ENCODE measurements around the gene KCNMB2.
"Not testable (repeated sequence)": the region's sequence is repeated elsewhere in the genome, so short reads cannot be mapped to it uniquely, and the experiment has no call there.

The KCNMB2 gene

GRCh38 chr3:178514401-178514800, 21.8 kb upstream of the KCNMB2 start:
- Histone ChIP-seq H2AFZ (ENCODE audit: low read depth, low read length) (no peak overlapping the region), H3K9me3 (ENCODE audit: insufficient read depth, low read length) (no peaks in the 10 kb centered on the region), H3K4me3 (ENCODE audit: low read length) (no peak overlapping the region), H4K20me1 (ENCODE audit: insufficient read depth, low read length) (no peaks in the 10 kb centered on the region), H3K4me1 (ENCODE audit: low read length) (peaks cover 16% of the 10 kb centered on the region), H3K79me2 (ENCODE audit: low read length) (no peaks in the 10 kb centered on the region), H3K36me3 (replicated peaks; ENCODE audit: low read depth, low read length) (no peaks in the 10 kb centered on the region), H3K27me3 (ENCODE audit: low read depth, low read length) (no peaks in the 10 kb centered on the region), H3K9ac (ENCODE audit: low read length) (no peak overlapping the region), H3K27ac (ENCODE audit: low read length) (no peak overlapping the region), H3K4me2 (ENCODE audit: low read length) (no peak overlapping the region)
- no peak for TF ChIP-seq CTCF (IDR thresholded peaks at IDR 0.05; ENCODE audit: low read depth, low read length)
- no peak for TF ChIP-seq EZH2phosphoT487 (IDR thresholded peaks at IDR 0.05; ENCODE audit: low read depth)

DNA sequence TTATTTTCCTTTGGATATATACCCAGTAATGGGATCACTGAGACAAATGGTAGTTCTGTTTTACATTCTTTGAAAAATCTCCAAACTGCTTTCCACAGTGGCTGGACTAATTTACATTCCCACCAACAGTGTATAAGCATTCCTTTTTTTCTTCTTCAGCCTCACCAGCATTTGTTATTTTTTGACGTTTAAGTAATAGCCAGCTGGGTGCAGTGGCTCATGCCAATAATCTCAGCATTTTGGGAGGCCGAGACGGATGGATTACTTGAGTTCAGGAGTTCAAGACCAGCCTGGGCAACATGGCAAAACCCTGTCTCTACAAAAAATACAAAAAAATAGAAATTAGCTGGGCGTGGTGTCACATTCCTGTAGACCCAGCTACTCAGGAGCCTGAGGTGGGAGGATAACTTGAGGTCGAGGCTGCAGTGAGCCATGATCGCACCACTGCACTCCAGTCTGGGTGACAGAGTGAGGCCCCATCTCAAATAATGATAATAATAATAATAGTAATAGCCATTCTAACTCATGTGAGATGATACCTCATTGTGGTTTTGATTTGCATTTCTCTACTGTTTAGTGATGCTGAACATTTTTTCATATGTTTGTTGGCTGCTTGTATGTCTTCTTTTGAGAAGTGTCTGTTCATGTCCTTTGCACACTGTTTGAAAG, 21.0 kb upstream of the KCNMB2 start:
- H3K9ac ChIP-seq (ENCODE audit: low read length); H3K79me2 ChIP-seq (ENCODE audit: low read length); H3K9me3 ChIP-seq (ENCODE audit: insufficient read depth, low read length); H3K27ac ChIP-seq (ENCODE audit: low read length); H3K4me2 ChIP-seq (ENCODE audit: low read length); H4K20me1 ChIP-seq (ENCODE audit: insufficient read depth, low read length); H3K36me3 ChIP-seq (replicated peaks; ENCODE audit: low read depth, low read length); H3K4me3 ChIP-seq (ENCODE audit: low read length); H3K27me3 ChIP-seq (ENCODE audit: low read depth, low read length); H2AFZ ChIP-seq (ENCODE audit: low read depth, low read length): not testable (repeated sequence)
- peaks cover 21% of the 10 kb centered on the region for H3K4me1 ChIP-seq (ENCODE audit: low read length)

DNA sequence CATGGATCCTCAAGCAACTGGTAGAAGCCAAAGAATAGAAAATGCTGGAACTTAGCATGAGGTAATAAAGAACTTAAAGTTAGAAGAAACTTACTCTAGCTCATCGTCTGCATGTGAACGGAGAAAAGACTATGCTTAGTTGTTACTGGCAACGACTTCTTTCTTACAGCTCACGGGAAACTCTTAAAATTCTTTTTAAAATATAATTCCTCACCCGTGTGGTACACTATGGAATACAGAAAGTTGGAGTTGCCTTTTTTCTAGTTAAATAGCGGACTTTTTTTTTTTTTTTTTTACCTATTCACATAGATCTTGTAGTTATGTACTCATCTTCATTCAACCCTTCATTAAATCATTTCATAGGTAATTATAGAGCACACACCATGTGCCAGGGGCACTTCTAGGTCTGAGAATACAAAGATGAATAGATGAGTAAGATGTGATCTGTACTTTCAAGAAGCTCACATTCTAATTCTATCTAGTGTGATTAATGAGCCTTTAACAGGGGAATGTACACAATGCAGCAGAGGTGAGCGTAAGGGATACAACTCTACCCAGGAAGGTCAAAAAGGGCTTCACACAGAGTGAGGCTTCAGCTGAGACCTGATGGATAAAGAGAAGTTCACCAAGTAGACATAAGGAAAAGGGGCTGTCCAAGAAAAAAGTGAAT, 18.4 kb upstream of the KCNMB2 start:
- Histone ChIP-seq H3K9me3 (ENCODE audit: insufficient read depth, low read length) (no peaks in the 10 kb centered on the region), H3K27ac (ENCODE audit: low read length) (no peak overlapping the region), H3K4me2 (ENCODE audit: low read length) (peak overlapping the region; percentile 54), H3K4me3 (ENCODE audit: low read length) (no peak overlapping the region), H3K36me3 (replicated peaks; ENCODE audit: low read depth, low read length) (no peaks in the 10 kb centered on the region), H2AFZ (ENCODE audit: low read depth, low read length) (no peak overlapping the region), H3K79me2 (ENCODE audit: low read length) (no peaks in the 10 kb centered on the region), H3K9ac (ENCODE audit: low read length) (no peak overlapping the region), H3K27me3 (ENCODE audit: low read depth, low read length) (no peaks in the 10 kb centered on the region), H4K20me1 (ENCODE audit: insufficient read depth, low read length) (no peaks in the 10 kb centered on the region), H3K4me1 (ENCODE audit: low read length) (peaks cover 27% of the 10 kb centered on the region)
- no peak for TF ChIP-seq CTCF (IDR thresholded peaks at IDR 0.05; ENCODE audit: low read depth, low read length)
- no peak for TF ChIP-seq EZH2phosphoT487 (IDR thresholded peaks at IDR 0.05; ENCODE audit: low read depth)

GRCh38 chr3:178518660-178519396, 17.4 kb upstream of the KCNMB2 start:
- H3K79me2 ChIP-seq (ENCODE audit: low read length), result no peaks in the 10 kb centered on the region
- H3K27me3 ChIP-seq (ENCODE audit: low read depth, low read length), result no peaks in the 10 kb centered on the region
- H3K36me3 ChIP-seq (replicated peaks; ENCODE audit: low read depth, low read length), result no peaks in the 10 kb centered on the region
- peak overlapping the region; percentile 21; the same call in 1 of the 2 replicates for H3K9ac ChIP-seq (ENCODE audit: low read length)
- H3K27ac ChIP-seq (ENCODE audit: low read length), result peak overlapping the region; percentile 66
- H3K9me3 ChIP-seq (ENCODE audit: insufficient read depth, low read length), result no peaks in the 10 kb centered on the region
- H3K4me3 ChIP-seq (ENCODE audit: low read length), result peak overlapping the region; percentile 36
- H3K4me2 ChIP-seq (ENCODE audit: low read length), result peak overlapping the region; percentile 54
- no peak for TF ChIP-seq CTCF (IDR thresholded peaks at IDR 0.05; ENCODE audit: low read depth, low read length)
- no peak for TF ChIP-seq EZH2phosphoT487 (IDR thresholded peaks at IDR 0.05; ENCODE audit: low read depth)
- peak overlapping the region; percentile 54 for H2AFZ ChIP-seq (ENCODE audit: low read depth, low read length)
- no peaks in the 10 kb centered on the region for H4K20me1 ChIP-seq (ENCODE audit: insufficient read depth, low read length)
- peaks cover 30% of the 10 kb centered on the region for H3K4me1 ChIP-seq (ENCODE audit: low read length)

Data from OCI-LY3 (cell line).